GM21723 (cell line): ENCODE data around the gene PDGFRB.

Experiments used
- ATAC-seq: cut with Tn5 transposase; IDR thresholded peaks from one replicate; pipeline ENCODE4 v1.9.1; 2021; ENCODE audit warnings: mild to moderate bottlenecking, moderate library complexity; ENCODE audit not compliant: unreplicated experiment

Gene PDGFRB

DNA sequence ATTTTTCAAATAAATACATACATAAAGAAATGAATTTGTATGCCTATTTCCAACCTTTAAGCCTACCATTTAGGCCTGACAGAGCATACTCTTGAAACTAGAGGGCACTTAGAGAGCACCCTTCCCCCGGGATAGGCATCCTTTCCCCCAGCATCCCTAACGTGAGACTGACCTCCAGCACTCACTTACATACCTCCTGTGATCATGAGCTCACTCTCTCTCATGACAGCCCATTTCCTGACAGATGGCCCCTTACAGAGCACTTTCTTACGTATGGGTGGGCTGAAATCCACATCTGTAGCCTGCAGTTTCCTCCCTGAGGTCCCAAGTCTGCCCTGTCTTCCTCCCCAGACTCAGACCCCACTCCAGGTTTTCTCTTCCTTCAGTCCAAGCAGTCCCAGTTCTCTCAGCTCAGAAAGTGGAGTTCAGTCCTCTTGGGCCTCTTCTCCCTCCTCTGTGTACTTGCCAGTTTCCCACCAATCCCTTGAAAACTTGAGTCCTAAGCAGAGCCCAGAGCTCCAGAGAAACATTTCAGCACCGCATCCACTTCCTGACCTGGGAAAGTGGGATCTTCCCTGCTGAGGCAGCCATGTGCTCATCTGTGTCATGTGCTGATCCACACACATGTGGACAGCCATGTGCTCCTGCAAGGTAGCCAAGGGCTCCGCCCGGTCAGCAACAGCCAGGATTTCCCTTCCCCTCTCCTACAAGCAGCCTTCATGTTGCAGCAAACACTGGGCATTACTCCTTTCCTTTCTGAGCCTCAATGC lies 8.8 kb upstream of the PDGFRB start:
- ATAC-seq, result no peak

DNA sequence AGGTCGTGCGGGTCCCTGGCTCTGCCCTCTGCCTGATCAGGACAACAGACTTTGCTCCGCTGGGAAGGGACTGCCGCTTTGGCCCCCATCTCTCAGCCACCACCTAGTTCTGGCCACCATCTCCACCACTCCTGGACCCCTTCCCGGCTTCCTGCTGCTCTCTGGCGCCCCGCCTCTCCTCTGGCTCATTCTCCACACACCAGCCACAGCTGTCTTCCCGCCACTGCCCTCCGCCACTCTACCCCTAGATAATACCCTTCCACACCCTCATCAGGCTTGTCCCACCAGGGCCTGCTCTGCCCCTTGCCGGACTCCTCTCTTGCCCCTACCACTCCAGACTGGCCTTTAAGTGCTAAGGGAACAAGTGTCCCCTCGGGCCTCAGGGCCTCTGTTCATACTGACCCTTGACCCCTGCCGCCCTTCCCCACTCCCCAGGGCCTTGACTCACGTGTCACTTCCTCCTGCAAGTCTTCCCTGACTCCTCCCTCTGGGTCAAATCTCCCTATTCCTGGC lies 8.0 kb upstream of the PDGFRB start:
- ATAC-seq, result no peak

DNA sequence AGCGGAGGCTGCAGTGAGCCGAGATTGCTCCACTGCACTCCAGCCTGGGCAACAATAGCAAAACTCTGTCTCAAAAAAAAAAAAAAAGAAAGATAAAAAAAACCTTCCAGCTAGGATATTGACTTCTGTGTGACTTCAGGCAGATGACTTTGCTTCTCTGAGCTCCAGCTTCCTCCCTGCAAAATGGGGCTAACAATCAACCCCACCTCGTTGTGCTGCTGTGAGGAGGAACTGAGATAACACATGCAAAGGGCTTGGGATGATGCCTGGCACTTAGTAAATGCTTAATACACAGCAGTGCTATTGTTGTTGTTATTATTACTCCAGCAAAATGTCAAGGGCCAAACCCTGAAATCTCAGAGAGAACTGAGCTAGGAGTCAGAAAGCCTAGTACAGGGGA lies 7.4 kb upstream of the PDGFRB start:
- no peak for ATAC-seq

DNA sequence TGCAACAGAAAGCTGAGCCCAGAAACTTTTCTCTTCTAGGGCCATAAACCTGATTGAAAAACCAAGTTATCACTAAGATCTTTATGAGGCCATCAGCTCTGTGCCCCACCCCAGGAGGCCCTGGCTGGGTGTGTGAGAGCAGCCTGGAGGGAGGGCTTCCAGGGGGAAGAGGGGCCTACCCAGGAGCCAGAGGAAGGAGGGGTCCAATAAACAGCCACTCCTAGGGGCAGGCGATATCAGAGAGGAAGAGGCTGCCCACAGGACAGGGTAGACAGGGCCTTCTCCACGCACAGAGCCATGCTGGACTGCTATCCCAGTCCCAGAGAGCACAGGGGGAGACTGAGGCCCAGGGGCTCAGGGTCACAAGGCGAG lies 6.5 kb upstream of the PDGFRB start:
- ATAC-seq, result no peak

DNA sequence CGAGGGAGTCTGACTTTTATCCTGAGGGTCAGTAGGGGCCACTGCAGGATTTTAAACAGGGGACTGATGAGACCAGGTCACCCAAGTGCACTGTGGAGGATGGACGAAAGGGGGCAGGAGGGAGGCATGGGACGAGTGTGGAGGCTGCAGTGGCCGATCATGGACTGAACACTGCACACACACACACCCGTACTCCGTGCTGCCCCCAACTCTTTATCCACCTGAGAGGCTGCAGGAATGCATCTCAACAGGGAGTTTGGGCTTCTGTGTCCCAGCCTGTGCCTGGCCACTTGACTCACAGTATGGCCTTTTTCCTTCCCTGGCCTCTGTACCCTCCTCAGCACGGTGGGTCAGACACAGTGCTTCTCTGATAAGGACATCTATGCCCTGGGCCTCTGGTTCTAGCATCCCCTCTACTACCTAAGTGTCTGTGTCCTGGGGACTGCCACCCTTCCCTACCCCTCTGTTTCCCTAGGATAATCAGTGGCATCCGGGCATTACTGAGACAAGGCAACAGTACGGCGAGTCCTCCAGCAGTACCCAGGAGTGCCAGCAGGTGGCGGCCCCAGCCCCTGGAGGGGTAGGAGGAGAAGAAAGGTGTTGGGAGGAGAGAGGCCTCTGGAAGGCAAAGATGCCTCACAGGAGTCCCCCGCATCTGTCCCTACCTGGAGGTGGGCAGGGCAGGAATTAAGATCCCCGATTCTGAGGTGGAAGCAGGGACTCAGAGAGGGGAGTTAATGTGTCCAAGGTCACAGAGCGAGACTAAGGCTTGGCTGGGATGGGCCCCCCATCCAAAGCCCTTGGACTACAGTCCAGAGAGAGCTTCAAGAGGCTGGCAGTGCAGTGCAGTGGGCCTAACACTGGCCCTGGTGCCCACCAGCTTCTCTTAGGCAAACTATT lies 5.8 kb upstream of the PDGFRB start:
- ATAC-seq, result peak; percentile 78

DNA sequence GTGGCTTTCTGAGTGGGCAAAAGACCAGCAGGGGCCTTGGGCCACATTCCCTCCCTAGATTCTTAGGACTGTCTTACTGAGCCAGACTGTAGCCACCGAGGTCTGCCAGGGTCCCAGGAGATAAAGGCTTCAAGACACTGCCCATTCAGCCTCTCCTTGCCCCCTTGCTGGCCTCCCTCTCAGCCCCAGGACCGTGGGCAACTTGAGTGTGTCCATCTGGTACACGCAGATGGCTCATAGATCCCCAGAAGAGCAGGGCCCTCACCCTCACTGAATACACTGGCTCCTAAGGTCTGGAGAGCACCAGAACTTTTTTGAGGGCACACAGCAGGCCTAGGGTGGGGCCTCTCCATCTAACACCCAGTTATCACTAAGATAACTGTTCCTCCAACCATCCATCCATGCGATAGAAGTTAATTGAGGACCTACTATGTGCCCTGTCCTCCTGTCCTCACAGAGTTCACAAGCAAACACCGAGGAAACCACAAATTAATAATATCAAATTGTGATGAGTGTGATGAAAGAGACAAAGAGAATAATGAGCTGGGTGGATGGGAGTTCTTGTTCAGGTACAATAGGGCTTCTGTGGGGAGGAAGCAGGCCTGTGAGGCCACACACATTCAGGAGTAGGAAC lies 4.9 kb upstream of the PDGFRB start:
- ATAC-seq, result no peak

DNA sequence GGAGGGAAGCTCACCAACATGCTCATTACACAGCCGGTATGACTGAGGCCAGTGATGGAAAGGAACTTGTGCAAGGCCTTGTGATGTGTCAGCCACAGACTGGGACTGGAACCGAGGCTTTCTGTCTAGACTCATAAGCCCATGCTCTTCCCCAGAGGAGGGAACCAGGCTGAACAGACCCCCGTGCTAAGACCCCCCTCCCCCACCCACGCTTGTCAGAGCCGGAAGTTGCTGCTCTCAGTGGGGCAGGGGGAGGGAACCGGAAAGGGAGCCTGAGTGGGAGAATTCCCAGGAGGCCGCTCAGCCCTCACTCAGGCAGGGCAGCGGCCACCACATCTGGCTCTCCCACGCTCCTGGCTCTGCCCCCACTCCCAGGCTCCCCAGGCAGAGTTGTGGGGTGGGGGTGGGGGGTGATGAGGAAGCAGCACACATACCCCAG lies 4.1 kb upstream of the PDGFRB start:
- ATAC-seq, result no peak

DNA sequence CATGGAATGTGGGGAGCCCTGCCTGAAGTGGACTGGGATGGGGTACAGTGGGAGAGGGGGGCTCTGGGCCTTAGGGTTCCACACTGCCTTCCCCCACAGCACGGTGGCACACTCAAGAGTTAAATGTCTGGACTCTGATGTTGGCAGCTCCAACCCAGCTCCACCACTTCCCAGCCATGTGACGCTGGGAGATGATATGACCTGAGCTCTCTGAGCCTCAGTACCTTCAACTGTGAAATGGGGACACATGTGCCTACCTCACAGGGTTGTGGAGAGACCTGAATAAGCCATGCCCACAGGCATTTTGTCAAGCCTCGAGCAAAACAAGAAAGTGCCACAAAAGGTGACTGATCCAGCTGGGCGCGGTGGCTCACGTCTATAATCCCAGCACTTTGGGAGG lies 3.4 kb upstream of the PDGFRB start:
- ATAC-seq, result no peak

DNA sequence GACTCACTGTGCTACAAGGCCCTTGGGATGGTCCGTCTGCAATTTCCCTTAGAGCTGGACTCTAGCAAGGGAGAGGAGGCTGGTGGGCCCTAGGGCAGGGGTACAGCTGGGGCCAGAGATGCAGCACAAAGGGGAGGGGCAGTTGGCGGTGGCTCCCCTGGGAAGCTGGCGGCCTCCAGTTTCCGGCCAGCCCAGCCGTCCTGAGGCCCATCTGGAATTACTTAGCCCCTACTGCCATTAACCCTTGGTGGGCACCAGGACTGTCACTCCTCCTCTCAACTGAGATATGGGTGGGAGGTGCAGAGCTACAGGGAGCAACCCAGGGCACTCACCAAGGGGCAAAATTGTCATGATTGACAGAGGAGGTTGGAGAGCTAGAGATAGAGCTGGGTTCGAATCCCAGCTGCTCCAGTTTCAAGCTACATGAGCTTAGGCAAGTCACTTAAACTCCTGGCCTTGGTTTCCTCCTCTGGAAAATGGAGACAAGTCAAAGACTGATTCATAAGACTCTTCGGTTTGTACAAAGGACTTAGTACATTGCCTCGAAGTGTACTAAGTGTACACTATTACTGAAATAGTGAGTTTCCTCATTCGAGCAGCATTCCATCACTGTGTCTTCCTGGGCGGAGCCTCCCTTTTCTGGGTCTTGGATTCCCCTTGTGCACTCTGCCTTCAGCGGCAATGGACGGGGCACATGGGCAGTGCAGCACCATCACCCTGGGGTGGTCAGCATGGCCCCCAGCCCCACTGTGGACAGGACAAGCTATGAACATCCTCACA lies 2.7 kb upstream of the PDGFRB start:
- no peak for ATAC-seq

DNA sequence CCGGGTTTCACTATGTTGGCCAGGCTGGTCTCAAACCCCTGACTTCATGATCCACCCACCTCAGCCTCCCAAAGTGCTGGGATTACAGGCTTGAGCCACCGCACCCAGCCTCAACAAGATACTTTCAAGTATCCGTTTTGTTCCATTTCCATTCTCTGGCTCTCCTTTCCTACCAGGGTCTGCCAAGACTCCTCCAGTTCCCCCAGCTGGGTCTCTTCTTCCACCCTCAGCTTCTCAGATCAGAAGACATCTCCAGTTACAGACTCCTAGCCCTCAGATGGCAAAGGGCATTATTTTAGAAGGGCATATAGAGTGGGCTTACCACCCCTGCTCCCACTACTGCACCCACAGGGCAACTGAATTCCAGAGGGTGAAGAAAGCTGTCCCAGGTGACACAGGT lies 1.5 kb upstream of the PDGFRB start:
- no peak for ATAC-seq

DNA sequence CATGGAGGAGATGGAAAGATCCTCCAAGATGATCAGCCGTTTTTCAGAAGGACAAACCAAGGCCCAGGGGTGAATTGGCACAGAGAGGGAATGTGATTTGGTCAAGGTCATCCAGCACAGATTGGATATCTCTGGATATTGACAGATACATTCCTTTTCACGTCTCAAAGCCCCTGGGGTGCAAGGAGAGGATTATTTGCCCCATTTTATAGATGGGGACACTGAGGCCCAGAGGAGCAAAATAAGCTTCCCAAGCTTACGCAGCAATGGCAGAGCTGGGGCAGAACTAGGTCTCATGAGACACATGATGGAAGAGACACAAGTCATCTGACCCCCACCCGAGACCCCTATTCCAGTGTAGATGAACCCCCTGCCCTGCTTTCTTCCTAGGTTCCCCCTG lies 895 bp upstream of the PDGFRB start:
- no peak for ATAC-seq

DNA sequence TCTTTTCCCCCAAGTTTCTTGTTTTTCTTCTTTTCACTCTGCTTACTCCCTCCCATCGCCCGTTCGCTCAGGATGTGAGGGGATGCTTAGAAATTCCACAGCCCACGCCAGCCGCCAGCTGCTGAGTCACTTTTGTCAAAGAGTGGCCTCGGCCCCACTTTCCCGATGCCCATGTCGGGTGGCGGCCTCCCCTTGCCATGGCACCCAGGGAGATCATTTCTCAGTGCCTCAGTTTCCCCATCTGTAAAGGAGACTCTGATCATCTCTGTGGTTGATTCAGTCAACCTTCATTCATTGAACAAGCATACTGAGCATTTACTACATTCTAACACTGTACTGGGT lies 353 bp upstream of the PDGFRB start:
- ATAC-seq, result no peak

DNA sequence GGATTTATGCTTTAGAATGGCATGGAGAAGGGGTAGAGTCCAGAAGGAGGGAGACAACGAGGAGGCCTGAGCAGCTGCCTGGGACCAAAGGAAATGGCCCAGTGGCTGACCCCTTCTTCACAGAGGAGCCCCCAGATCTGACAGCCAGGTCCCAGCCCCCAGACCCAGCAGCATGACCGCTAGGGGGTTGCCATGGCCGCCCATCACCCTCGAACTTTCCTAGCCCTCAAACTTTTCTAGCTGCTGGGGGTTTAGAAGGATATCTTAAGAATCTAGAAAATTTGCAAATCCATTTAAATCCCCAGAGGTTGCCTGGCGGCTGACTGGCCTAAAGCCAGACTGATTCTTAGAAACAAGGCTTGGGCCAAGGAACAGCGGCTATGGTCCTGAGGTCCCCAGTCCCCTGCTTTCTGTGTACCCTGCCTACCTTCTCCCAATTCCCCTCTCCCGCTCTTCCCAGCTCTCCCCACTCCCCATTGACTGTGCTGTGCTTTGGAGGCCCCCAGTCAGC lies 972 bp downstream of the PDGFRB start:
- ATAC-seq, result no peak

DNA sequence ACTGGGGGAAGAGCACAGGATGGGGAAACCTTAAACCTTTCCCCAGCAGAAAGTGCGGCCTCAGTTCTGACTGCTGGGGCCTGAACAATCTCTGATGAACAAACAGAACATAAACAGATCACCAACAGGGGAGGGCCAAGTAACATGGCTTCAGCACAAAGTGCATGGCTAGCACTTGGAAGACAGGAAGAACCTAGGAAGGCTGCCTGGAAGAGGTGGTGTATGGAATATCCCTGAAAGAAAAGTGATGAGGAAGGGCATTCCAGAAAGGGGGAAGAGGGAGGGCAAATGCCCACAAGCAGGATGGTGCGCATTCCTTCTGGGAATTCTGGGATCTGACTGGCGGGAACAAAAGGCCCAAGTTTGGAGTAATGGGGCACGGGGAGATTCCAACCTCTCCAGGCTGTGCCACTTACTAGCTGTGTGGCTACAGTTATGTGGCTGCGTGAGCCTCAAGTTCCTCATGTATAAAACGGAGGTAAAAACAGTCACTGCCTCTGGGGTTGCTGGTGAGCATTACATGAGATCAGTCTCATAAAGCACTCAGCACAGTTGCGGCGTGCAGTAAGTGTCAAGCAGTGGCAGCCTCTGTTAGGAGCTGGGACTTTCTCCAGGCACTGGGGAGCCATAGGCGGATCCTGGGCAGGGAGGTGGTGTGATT lies 1.6 kb downstream of the PDGFRB start:
- no peak for ATAC-seq

DNA sequence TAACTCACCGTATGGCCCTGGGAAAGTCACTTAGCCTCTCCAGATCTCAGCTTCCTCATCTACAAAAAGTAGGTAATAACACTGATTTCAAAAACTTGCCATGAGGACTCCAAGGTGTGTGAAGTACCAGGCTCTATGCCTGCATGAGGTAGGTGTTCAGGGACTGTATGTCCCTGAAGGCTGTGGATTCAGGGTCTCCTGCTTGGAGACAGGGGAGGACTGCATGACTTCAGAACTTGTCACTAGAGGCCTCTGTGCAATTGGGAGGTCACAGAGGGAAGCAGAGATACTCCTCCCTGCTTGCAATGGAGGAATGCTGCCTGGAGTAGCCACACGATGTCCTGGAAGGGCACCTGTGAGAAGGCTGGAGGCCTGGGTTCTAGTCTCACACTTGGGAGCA lies 2.2 kb downstream of the PDGFRB start:
- ATAC-seq, result no peak

DNA sequence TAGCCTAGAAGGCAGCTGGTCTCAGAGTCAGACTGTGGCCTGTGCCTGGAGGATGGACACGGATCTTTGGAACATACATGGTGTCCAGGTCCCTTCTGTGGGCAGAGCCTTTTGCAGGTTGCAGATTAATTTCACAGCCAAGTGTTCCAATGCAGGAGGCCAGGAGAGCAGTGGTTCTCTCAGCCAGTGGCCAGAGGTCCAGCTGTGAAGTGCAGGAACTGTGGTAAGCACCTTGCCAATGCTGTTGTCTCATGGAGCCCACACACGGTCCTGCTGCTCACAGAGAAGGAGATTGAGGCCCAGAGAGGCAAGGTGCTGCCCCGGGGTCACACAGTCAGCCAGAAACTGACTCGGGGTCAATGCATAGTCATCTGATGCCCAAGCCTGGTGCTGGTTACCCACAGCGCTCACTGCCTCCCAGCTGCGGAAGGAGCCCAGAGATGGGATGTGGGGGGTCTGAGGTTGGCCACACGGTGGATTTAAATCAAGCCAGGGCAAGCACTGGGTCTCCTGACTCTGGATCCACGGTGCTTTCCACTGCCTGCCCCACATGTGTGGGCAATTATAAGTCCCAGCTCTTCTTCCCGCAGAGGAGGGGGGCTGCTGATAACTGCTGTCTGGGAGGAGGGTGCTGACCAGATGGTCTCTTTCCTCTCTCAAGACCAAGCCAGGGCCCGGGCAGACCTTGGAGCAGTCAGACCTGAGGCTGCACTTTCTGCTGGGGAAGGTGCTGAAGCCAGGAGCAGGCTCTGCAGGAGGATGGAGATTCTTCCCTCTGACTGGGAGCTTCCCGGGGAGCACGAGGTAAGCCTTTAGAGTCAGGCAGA lies 2.8 kb downstream of the PDGFRB start:
- no peak for ATAC-seq

DNA sequence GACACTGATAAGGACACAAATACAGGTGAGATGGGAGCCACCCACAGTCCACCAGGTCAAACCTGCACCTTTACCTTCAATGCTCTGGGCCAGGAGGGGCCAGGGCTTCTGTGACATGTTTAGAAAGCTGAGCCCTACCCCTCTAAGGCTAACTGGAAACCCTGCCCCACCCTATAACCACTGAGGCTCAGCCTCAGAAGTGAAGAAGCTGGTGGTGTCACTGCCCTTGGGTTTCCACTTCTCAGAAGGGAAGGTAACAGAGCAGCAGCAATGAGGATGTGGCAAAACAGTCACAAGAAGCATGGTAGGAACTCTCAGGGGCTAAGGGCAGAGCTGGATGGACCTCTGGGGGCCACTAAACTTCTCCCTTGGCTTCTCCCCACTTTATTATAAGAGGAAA lies 6.0 kb downstream of the PDGFRB start:
- ATAC-seq, result no peak

DNA sequence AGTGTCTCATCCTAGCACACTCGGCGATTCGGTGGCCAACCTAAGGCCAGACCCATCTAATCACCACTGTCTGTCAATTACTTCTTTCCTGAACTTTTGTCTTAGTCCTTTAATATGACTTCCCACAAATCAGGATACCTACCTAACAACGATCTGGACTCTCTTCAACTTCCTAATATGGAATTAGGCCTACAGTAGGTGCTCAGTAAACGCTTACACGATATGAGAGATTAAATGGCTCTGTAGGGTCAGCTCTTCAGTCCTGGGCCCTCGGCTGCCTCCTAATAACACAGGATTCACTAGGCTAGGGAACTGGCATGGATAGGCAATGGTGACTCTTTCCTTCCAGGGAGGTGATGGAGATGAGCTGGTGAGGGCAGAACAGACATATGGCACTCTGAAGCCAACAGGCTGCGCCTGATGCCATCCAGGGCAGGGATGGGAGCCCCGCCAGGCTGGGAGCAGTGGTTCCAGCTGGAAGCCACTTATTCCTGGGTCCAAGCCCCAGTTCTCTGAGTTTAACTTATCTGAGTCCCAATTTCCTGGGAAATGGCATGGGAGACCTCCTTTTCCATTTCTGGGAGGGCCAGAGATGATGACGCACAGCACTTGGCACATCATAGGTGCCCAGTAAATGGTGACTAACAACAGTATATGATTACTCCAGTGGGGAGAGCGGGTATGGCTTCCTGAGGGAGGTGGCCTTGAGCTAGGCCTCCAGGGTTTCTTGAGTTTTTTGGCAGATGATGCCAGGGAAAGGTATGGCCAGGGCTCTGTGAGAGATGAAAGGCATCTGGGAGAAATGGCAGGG lies 7.3 kb downstream of the PDGFRB start:
- ATAC-seq, result no peak
